HEK293 (cell line): ENCODE results near the gene MAML2.

Experiments
- CTCF ChIA-PET: fragments of 350-600 bp; formaldehyde crosslinking; extraction: SDS; loops from one replicate; lab custom pipeline; 2021; ENCODE audit warnings: antibody characterized with exemption; lab: Yijun Ruan, JAX
- POLR2A ChIA-PET: fragments of 300-600 bp; formaldehyde crosslinking; extraction: SDS; loops from one replicate; lab custom pipeline; 2020; ENCODE audit warnings: antibody characterized with exemption, inconsistent platforms; lab: Yijun Ruan, JAX
- H3K27ac ChIP-seq: fragments of 200-500 bp; sonication (Bioruptor generic); 2 replicates; pipeline ENCODE4 v1.5.1; 2014; ENCODE audit warnings: low read depth, low read length, control low read depth, inconsistent platforms; ENCODE audit errors: extremely low read depth
- H3K36me3 ChIP-seq, 2 experiments: fragments of 200-500 bp in 1 of 2; sonication (Bioruptor generic) in 1 of 2; 1 replicate in 1 of 2; 2 replicates in 1 of 2; pipeline ENCODE4 v1.5.1; 2014 to 2017; ENCODE audit warnings: inconsistent platforms in 2 of 2, low read length in 2 of 2; ENCODE audit not compliant: control insufficient read depth in 2 of 2, insufficient read depth in 1 of 2
- H3K4me1 ChIP-seq: fragments of 200-500 bp; sonication (Bioruptor generic); 2 replicates; pipeline ENCODE4 v1.5.1; 2014; ENCODE audit warnings: mild to moderate bottlenecking, low read length, inconsistent platforms; ENCODE audit not compliant: control insufficient read depth, insufficient read depth
- H3K4me3 ChIP-seq: 2 replicates; pipeline ENCODE4 v1.5.1; 2011; ENCODE audit warnings: low read depth, mild to moderate bottlenecking, control low read depth, low read length, moderate library complexity
- H3K9me3 ChIP-seq: fragments of 200-500 bp; sonication (Bioruptor generic); 2 replicates; pipeline ENCODE4 v1.5.1; 2014; ENCODE audit warnings: low read depth, low read length, inconsistent platforms; ENCODE audit not compliant: control insufficient read depth, insufficient read depth
- GLIS1 ChIP-seq: fragments of 450-650 bp; formaldehyde crosslinking; IDR thresholded peaks from 2 replicates; pipeline ENCODE4 v1.5.1; 2016; ENCODE audit warnings: missing biosample characterization, missing genetic modification characterization
- KLF10 ChIP-seq: fragments of 450-650 bp; IDR thresholded peaks from 2 replicates; pipeline ENCODE4 v1.5.1; 2018; ENCODE audit warnings: missing biosample characterization, mild to moderate bottlenecking, missing genetic modification characterization
- MZF1 ChIP-seq: fragments of 450-650 bp; formaldehyde crosslinking; IDR thresholded peaks from 2 replicates; pipeline ENCODE4 v1.5.1; 2017; ENCODE audit warnings: missing biosample characterization, missing genetic modification characterization, borderline replicate concordance
- SALL2 ChIP-seq: fragments of 450-650 bp; formaldehyde crosslinking; IDR thresholded peaks from 2 replicates; pipeline ENCODE4 v1.5.0; 2017; ENCODE audit warnings: missing biosample characterization, mild to moderate bottlenecking, missing genetic modification characterization, borderline replicate concordance
- ZFP41 ChIP-seq: fragments of 450-650 bp; formaldehyde crosslinking; IDR thresholded peaks from 2 replicates; pipeline ENCODE4 v1.5.1; 2016; ENCODE audit warnings: missing biosample characterization, missing genetic modification characterization, borderline replicate concordance
- ZNF133 ChIP-seq: fragments of 450-650 bp; formaldehyde crosslinking; IDR thresholded peaks from 2 replicates; pipeline ENCODE4 v1.5.1; 2016; ENCODE audit warnings: missing biosample characterization, missing genetic modification characterization
- ZNF2 ChIP-seq: fragments of 450-650 bp; formaldehyde crosslinking; IDR thresholded peaks from 2 replicates; pipeline ENCODE4 v1.5.1; 2016; ENCODE audit warnings: missing biosample characterization, missing genetic modification characterization
- ZNF239 ChIP-seq: fragments of 450-650 bp; formaldehyde crosslinking; IDR thresholded peaks from 2 replicates; pipeline ENCODE4 v1.5.1; 2016; ENCODE audit warnings: missing biosample characterization, missing genetic modification characterization
- ZNF274 ChIP-seq, 2 experiments: fragments of 200-500 bp in 1 of 2; fragments of 450-650 bp in 1 of 2; sonication (Bioruptor generic) in 1 of 2; formaldehyde crosslinking in 1 of 2; IDR thresholded peaks; 2 replicates each; pipeline versions ENCODE4 v1.5.1 to v1.6.1; 2014 to 2016; ENCODE audit warnings: borderline replicate concordance in 1 of 2, inconsistent platforms in 1 of 2, low read length in 1 of 2, missing biosample characterization in 1 of 2, missing genetic modification characterization in 1 of 2
- ZNF366 ChIP-seq: fragments of 450-650 bp; formaldehyde crosslinking; conservative IDR thresholded peaks from 2 replicates; pipeline ENCODE4 v1.5.1; 2016; ENCODE audit warnings: missing biosample characterization, missing genetic modification characterization
- ZNF404 ChIP-seq: fragments of 450-650 bp; formaldehyde crosslinking; IDR thresholded peaks from 2 replicates; pipeline ENCODE4 v1.5.1; 2017; ENCODE audit warnings: missing biosample characterization, missing genetic modification characterization
- ZNF518A ChIP-seq: fragments of 450-650 bp; formaldehyde crosslinking; conservative IDR thresholded peaks from 2 replicates; pipeline ENCODE4 v1.5.1; 2016; ENCODE audit warnings: low read depth, missing biosample characterization, missing genetic modification characterization
- ZNF558 ChIP-seq: fragments of 450-650 bp; formaldehyde crosslinking; IDR thresholded peaks from 2 replicates; pipeline ENCODE4 v1.5.1; 2016; ENCODE audit warnings: missing biosample characterization, missing genetic modification characterization
- ZNF561 ChIP-seq: fragments of 450-650 bp; IDR thresholded peaks from 2 replicates; pipeline ENCODE4 v1.5.1; 2018; ENCODE audit warnings: missing biosample characterization, missing genetic modification characterization, borderline replicate concordance
- ZNF626 ChIP-seq: fragments of 450-650 bp; sonication (Bioruptor Pico); formaldehyde crosslinking; IDR thresholded peaks from 2 replicates; pipeline ENCODE4 v1.5.1; 2018; ENCODE audit warnings: missing biosample characterization, missing genetic modification characterization, inconsistent platforms
- ZNF645 ChIP-seq: fragments of 450-650 bp; formaldehyde crosslinking; IDR thresholded peaks from 2 replicates; pipeline ENCODE4; 2016; ENCODE audit warnings: missing biosample characterization, missing genetic modification characterization
- ZNF776 ChIP-seq: fragments of 450-650 bp; formaldehyde crosslinking; IDR thresholded peaks from 2 replicates; pipeline ENCODE4 v1.5.0; 2017; ENCODE audit warnings: missing biosample characterization, missing genetic modification characterization, borderline replicate concordance
- ZNF791 ChIP-seq: fragments of 450-650 bp; formaldehyde crosslinking; IDR thresholded peaks from 2 replicates; pipeline ENCODE4 v1.5.1; 2016; ENCODE audit warnings: missing biosample characterization, missing genetic modification characterization
- ZNF837 ChIP-seq: fragments of 450-650 bp; formaldehyde crosslinking; IDR thresholded peaks from 2 replicates; pipeline ENCODE4 v1.5.1; 2016; ENCODE audit warnings: missing biosample characterization, missing genetic modification characterization
- TF ChIP-seq, protein P1 (sequence below): fragments of 450-650 bp; formaldehyde crosslinking; IDR thresholded peaks from 2 replicates; pipeline ENCODE4 v1.5.1; 2017; ENCODE audit warnings: missing biosample characterization, missing genetic modification characterization

Gene MAML2

DNA sequence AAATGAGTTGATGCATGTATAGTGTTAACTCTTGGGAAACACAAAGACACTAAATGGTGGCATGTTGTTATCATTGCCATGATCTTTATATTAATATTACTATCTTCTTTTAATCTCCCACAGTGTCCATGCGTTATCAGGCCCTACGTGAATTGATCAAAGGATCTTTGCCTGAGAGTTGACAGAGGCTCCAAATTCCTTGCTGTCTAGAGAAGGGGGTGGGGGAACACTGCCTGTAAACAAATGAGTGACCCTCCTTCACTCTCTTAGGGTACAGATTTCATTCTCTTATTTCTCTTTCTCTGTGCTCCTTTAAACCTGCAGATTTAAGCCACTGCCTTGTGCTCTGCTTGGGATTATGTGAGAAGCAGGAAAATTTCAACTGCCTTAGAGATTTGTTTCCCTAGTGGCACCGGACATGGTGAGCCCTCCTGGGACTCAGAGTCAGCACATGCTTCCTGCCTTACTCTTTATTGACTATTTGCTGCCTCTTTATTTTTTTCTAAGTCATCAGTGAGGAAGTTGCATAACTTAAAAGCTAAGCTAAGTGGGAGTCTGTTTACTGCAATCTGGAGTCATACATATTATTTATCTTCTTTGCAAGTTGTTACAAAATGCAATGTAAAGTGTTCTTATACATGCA lies 122.9 kb downstream of the MAML2 start:
- no peak overlapping the region for H3K27ac ChIP-seq
- ChIA-PET POLR2A (no interaction called here), CTCF (interaction anchor here (1.4 kb wide), 1 partner anchor 123 kb away, joined by 4 read pairs; the partner anchor contains the start of gene MAML2)
- H3K4me3 ChIP-seq, result no peak overlapping the region
- no peaks in the 10 kb centered on the region for H3K36me3 ChIP-seq
- no peaks in the 10 kb centered on the region for H3K9me3 ChIP-seq
- TF ChIP-seq, protein P1, sequence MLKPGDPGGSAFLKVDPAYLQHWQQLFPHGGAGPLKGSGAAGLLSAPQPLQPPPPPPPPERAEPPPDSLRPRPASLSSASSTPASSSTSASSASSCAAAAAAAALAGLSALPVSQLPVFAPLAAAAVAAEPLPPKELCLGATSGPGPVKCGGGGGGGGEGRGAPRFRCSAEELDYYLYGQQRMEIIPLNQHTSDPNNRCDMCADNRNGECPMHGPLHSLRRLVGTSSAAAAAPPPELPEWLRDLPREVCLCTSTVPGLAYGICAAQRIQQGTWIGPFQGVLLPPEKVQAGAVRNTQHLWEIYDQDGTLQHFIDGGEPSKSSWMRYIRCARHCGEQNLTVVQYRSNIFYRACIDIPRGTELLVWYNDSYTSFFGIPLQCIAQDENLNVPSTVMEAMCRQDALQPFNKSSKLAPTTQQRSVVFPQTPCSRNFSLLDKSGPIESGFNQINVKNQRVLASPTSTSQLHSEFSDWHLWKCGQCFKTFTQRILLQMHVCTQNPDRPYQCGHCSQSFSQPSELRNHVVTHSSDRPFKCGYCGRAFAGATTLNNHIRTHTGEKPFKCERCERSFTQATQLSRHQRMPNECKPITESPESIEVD, result no peak
- no peak for TF ChIP-seq ZNF626
- no peak for TF ChIP-seq ZNF518A
- H3K4me1 ChIP-seq, result 0 out of 2 replicates have a peak, but pooled peaks cover 2% of the 10 kb centered on the region

DNA sequence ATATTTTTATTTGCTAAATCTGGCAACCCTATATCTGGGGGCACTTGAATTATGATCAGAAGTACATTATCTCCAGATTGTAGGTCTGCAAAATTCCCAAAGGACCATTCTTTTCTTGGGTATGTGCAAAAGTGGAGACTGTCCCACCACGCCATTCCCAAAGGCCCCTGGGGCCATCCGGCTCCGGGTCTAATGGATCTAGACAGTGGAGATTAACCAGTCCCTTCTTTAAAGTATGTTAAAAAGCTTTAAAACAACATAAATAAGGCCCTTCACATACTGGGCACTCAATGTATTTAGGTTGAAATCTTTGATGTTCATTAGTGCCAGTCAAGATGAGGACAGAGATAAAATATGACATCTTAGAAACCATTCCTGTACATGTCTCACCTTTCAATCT lies 124.1 kb downstream of the MAML2 start:
- no peak overlapping the region for H3K27ac ChIP-seq
- no peaks in the 10 kb centered on the region for H3K9me3 ChIP-seq
- H3K4me3 ChIP-seq, result no peak overlapping the region
- POLR2A ChIA-PET, result no interaction called here
- H3K36me3 ChIP-seq, result no peaks in the 10 kb centered on the region
- 0 out of 2 replicates have a peak, but pooled peaks cover 2% of the 10 kb centered on the region for H3K4me1 ChIP-seq
- CTCF ChIA-PET, result interaction anchor here (1.4 kb wide), 1 partner anchor 124 kb away, joined by 4 read pairs; the partner anchor contains the start of gene MAML2
- TF ChIP-seq ZNF645 (no peak), ZNF2 (tag by site-specific recombination) (no peak), ZNF274 (IDR thresholded peaks at IDR 0.05; ENCODE audit: low read length) (no peak), ZNF274 (tag by site-specific recombination; IDR thresholded peaks at IDR 0.05; ENCODE audit: borderline replicate concordance) (no peak), ZNF791 (tag by site-specific recombination) (no peak), ZNF558 (tag by site-specific recombination) (no peak), MZF1 (tag by site-specific recombination) (no peak), KLF10 (tag by site-specific recombination) (no peak), SALL2 (no peak), ZNF404 (tag by site-specific recombination) (no peak), ZNF837 (tag by site-specific recombination) (no peak), GLIS1 (tag by site-specific recombination) (no peak), ZNF518A (no peak), ZNF776 (tag by site-specific recombination) (no peak), ZNF239 (tag by site-specific recombination) (no peak), ZNF561 (no peak), ZFP41 (tag by site-specific recombination) (no peak), ZNF366 (tag by site-specific recombination) (no peak), ZNF133 (tag by site-specific recombination) (no peak)
